HG03469 (cell line): ENCODE results near the gene ENTPD6.
"Not testable (repeated sequence)": the region's sequence is repeated elsewhere in the genome, so short reads cannot be mapped to it uniquely, and the experiment has no call there.

Experiments used
- ATAC-seq: cut with Tn5 transposase; IDR thresholded peaks from one replicate; pipeline ENCODE4 v1.9.1; 2021; ENCODE audit warnings: mild to moderate bottlenecking, moderate library complexity, moderate number of reproducible peaks; ENCODE audit not compliant: unreplicated experiment

ENTPD6 gene

DNA sequence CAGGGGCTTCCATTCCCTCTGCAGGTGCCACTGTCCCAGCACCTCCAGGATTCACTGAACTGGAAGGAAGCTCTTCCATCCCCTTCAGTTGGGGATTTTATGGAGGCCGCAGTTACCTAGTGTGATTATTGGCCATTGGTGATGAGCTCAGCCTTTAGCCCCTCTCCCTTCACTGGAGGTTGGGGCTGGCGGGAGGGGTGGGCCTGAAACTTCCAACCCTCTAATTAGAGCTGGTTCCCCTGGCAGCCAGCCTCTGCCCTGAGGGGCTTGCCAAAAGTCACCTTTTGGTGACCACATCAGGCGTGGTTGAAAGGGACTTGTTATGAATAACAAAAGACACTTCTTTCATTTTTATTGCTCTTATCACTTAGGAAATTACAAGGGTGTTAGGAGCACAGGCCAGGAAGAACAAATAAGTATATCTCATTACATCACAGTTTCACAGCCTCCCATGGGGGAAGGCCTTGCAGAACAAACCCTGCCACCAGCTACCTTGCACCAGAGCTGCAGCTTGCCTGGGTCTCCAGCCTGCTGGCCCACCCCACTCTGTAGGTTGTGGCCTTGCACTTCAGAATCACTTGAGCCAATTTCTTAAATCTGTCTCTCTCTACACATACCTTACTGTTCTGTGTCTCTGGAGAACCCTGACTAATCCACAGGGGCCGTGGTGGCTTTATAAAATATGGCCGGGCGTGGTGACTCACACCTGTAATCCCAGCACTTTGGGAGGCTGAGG, 57.3 kb downstream of the ENTPD6 start:
- ATAC-seq, result no peak

DNA sequence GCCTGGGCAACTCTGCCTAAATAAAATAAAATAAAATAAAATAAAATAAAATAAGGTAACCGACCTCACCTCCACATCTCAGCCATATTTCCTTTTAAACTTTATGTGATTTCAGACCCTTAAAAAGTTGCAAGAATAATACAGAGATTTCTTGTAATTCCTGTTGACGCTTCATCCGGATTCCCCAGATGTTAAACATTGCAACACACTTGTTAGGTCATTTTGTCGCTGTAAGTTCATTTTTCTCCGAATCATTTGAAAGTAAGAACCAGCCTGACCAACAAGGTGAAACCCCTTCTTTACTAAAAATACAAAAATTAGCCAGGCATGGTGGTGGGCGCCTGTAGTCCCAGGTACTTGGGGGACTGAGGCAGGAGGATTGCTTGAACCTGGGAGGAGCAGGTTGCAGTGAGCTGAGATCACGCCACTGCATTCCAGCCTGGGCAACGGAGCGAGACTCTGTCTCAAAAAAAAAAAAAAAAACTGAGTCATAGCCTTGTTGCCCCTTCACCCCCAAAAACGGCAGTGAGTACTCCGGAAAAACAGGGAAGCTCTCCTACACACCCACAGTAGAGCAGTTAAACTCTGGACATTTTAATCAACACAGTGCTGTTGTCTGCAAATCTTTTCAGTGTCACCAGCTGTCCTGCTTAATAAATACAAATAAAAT, 58.2 kb downstream of the ENTPD6 start:
- ATAC-seq, result no peak

DNA sequence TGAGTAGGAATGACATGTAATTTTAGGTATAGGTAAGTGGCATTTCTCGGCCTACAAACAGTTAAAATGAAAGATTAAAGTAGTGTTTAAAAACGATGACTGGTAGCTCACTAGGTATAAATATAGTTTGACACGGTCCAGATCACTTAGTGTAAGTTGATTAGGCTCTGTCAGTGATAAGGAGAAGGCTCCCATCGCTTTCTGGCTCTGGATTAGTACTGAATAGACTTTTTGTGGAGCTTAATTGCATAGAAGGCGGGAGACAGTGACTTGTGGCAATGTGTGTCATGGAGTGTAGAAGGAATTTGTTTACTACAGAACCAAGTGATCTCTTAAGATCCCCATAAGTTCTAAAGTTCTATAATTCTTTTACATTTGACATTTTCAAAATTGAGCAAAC, 59.1 kb downstream of the ENTPD6 start:
- ATAC-seq, result no peak

DNA sequence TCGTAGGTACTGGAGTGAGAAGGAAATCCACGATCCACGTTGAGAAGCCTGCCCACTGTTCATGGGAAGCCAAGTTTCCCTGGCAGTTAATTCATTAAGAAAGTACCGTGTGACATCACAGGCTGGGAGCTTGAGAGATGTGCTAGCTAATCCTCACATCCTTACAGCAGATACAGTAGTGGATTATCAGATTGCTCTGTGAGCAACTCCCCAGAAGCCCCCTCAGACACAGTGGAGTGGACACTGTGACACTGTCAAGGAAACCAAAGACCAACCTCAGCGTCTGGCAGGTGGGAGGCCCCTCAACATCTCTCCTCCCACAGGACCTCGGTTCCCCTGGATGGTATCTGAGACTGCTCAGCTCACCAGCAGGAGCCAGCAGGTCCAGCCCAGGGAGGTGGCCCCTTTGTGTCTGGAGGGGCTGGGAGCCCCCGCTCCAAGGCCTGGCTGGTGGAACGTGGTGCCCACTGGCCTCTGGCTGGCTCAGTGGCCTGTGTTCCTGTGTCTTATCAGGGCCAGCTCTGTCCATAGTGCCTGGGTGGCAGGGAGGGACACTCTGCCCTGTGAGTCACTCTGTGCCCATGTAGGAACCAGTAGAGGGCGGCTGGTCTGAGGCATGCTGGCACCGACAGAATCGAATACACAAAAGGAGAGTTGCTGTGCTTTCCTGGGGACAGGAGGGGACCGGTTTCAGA, 59.6 kb downstream of the ENTPD6 start:
- no peak for ATAC-seq

DNA sequence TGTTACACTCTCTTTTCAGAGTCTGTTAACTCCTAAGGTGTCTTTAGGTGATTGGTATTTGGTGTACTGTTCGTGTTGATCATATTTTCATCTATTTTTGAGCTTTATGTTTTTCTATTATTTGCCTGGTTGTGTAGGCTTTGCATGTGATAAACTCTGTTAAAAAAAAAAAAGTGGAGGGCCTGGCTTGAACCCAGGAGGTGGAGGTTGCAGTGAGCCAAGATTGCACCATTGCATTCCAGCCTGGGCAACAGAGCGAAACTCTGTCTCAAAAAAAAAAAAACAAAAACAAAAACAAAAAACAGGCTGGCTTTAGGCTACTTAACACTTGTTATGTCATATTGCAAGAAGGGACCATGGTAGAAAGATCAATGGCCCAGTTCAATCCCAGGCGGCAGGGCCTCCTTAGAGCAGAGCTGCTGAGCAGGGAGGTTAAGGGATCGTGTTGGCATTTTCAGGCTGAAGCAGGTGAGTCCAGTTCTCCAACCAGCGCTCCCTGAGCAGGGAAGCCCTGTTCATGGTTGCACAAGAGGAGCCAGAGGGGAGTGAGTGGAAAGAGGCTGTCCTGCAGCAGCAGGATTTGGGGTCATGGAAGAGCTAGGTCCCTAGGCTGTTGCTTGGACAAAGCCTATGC, 60.8 kb downstream of the ENTPD6 start:
- ATAC-seq, result no peak

DNA sequence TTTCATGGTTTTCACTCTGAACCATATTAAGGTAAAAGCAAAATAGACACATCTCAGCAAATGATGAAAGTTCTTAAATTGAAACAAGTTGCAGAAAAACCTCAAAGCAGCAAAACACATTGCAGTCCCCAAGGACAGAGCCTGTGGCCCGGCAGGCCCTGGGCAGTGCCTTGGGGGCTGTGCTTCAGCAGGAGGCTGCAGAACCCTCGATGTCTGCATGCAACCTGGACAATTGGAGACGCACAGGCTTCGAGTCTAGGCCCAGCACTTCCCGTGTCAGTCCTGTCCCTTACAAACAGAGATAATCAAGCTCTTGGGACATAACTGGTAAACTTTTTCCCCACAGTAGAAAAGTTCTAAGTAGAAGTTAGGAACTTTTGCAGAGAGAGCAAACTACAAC, 61.6 kb downstream of the ENTPD6 start:
- no peak for ATAC-seq

DNA sequence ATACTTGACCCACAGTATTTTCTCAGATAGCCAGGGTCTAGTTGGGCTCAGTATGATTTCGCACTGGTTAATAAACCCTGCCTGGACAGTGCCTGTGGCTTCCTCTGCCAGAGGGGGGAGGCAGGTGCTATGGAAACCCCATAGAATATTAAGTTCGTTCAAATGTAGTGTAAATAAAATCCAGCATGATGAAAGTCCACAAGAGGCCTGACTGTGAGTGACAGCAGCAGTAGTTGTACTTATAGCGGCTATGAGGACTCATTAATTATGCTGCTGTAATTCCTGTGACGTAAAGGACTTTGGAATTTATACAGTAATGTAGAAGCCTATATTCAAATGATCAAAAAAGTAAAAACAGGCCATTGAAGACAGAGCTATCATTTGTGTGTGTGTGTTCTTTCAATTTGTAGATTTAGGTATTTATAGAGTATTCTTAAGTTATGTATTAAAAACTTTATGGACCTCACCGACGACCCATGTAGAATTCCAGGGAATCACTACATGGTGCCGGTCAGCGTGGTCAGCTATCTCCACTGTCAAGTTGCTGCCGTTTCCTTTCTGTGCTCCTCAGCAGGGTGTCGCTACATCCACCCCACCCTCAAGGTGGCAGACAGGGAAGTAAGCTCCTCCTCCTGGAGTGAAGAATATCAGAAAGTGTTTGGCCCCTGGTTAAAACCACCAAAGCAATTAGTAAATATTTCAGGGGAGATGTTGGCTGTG, 62.4 kb downstream of the ENTPD6 start:
- no peak for ATAC-seq

DNA sequence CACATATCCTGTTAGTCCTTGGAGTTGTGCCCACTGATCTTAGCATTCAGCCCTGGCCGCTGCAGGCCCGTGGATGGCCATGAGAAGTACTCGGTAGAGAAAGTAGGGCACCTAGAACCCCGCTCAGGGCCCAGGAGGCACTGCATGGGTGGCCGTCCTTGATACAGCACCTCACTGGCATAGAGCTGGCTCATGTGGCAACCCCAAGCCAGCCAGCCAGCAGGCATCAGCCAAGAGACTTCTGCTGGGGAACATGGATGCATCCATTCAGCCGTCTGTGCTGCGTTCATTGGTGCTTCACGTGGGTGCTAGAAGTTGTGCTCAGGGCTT, 62.9 kb downstream of the ENTPD6 start:
- ATAC-seq, result no peak

DNA sequence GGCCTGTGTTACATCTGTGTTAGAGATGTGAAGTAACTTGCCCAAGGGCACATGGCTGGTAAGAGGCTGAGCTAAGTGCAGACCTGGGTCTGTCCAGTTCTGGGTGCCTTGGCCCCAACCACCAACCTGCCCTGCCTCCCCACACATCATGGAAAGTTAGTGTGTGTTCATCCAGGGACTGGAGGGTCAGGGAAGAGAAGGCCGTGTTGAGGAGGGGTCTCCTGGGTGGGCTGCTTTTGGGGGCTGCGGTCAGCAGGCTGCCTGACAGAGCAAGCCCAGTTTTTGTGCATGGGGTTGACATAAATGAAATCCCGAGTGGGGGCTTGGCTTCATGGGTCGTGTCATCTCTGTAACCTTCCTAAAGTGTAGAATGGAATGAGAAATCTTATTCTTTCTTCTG, 63.3 kb downstream of the ENTPD6 start:
- no peak for ATAC-seq

DNA sequence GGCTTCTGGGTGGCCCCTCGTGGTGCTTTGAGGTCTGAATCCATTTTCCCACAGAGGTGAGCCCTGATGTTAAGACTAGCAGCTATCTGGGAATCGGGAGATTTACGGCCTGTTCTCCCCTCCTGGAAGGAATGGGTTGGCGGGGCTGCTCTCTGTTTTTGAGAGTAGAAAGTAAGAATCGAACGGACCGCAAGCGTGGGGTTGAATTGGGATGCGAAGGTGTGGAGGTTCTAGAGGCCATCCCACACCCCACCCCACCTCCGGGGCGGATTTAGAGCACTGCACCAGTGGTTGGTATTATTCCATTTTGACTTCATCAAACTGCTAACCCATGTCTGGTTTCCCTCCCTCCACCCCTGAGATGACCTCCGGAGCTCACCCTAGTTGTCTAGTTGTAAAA, 63.8 kb downstream of the ENTPD6 start:
- ATAC-seq, result no peak

DNA sequence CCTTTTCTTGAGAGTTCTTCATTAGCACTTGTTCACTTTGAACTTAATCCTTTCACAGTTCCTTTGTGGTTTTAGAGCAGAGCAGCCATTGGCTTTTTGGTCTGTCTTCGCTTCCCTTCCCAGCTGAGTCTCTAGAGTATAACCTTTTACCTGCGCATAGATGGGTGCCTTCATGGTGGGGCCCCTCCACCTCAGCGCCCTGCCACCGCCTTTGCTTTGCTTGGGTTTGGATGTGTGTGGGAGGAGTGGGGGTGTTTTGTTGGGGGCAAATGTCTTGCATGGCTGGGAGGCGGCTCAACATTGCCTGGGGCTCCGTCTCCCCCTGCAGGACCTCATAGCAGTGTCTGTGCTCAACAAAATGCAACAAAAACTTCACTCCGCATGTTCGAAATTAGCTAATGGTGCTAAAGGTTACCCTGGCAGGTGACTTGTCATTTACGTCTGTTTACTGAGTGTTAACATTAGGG, 64.3 kb downstream of the ENTPD6 start:
- ATAC-seq, result no peak

DNA sequence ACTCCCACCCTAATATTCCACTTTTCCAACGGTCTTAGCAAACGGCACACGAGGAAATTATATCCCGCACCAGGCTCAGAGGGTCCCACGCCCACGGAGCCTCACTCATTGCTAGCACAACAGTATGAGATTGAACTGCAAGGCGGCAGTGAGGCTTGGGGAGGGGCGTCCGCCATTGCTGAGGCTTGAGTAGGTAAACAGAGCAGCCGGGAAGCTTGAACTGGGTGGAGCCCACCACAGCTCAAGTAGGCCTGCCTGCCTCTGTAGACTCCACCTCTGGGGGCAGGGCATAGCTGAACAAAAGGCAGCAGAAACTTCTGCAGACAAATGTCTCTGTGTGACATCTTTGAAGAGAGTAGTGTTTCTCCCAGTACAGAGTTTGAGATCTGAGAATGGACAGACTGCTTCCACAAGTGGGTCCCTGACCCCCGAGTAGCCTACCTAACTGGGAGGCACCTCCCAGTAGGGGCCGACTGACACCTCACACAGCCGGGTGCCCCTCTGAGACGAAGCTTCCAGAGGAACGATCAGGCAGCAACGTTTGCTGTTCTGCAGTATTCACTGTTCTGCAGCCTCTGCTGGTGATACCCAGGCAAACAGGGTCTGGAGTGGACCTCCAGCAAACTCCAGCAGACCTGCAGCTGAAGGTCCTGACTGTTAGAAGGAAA, 65.4 kb downstream of the ENTPD6 start:
- not testable (repeated sequence) for ATAC-seq

DNA sequence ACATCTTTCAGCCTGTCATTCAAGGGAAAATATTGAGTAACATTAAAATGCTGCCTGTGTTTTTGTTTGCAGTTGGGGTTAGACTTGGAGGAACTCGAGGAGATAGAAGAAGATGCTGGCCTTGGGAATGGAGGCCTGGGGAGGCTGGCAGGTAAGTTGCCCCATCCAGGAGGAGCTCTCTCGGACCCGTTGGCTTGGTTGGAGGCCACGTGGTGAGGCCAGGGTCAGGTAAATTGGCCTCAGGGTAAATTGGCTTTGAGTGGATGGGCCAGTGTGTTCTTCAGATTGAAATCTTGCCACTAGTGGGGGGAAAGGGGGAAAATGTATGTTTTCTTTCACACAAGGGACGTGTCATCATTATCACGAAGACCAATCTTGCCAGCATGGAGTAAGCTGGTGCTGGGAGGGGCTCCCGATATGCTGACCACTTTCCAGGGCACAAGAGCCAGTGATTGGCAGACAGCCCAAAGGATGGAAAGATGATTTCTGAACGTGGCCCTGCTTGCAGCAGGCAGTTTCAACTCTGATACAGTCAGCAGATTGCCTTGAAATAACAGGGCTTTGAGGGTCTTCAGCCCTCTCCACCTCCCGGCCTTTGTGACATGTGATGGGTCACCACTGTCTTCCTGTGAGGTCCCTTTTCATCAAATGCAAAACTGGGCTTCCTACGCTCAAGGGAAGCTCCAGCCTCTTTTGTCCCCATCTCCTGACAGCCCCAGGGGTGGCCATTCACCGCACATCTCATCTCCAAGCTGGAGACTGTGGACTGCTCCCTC, 73.7 kb downstream of the ENTPD6 start:
- no peak for ATAC-seq

DNA sequence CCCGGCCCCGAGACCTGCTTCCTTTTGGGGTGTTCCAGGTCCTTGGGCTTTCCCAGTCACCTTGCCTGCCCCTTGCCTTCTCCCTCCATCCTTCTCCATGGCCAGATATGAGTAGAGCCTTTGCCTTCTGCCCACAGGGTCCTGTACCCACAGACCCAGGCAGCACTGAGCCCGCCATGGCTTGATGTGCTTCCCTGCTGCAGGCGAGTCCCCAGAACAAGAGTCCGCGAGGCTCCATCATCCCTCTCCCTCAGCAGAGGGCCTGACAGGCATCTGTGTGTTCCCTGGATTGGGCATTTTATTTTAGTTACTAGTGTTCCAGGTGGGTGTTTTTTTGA, 74.3 kb downstream of the ENTPD6 start:
- no peak for ATAC-seq

DNA sequence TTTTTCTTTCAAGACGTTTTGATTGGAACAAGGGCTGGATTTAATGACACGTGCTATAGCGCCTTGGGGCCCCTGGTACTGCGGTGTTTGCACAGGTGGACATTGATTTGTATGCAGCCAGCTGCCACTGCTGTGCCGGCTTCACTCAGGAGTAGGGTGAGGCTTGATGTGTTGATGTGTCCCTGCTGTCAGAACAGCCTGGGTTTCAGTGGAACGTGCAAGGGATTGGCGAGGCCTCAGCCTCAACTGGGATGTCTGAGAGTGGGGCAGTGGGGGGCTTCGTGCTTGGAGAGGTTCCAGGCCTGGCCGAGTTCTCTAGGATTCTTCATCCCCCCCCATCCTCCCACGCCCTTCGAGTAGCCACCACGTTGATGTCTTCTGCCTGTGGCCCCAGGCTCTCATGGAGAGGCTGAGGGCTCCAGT, 75.3 kb downstream of the ENTPD6 start:
- no peak for ATAC-seq

DNA sequence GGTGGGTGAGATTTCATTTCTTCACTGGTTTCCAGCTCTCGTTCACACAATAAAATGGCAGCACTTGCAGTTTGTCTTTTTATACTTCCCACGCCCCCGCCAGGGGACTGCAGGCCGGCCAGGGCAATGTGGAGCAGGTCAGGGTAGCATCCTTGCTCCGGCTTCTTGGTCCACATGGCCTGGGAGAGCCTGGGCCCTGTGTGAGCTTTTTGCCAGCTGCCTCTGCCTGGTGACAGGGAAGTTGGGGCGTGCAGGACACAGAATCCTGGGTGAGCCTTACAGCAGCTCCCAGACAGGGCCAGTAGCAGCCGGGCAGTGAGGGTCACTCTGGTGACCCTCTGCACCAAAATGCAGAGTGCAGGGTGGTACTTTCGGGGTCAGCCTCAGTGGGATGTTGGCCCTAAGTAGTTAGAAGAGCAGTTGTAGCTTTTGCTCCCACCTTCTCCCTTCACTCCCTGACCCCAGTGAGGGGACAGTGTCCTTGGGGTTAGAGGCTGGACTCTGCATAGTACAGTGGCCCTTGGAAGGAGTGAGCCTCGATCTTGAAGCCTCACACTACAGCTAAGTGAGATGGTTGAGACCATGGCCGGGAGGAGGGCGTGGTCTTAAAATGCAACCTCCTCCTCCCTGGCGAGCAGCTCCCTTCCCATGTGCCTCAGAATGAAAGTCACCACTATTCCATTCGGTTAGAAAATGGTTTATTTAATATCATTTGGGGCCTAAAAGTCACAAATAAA, 76.1 kb downstream of the ENTPD6 start:
- ATAC-seq, result no peak

DNA sequence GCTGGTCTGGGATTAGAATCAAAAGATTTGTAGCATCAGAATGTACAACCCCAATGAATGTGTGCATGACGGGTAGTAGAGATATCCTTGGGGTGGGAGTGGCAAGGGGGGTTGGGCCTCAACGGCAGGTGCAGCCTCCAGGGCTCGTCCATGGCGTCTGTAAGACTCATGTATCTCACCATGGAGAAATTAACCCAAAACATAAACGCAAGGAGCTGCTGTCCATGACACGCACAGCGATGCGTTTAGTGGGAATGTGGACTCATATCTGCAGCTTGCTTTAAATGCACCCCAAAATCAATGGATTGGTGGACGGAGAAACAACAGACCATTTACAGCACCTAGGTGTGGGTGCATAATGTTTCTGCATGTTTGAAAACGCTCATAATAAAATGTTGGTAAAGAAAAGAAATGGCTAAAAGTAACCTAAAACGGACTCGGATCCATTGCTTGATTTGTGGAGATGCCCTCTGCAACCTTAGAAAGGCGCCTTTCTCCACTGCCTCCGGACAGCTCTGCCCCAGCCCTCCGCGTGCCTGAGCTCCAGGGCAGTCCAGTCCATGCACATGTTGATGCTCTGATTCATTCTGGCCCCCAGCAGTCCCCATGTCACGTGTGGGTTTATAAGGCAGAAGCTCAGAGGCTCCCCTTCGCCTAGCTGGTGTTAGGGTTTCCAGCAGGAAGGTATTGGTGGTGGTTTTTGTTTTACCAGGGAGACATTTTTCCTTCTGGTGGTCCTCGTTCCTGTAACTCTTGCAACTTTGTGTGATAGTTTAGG, 76.9 kb downstream of the ENTPD6 start:
- no peak for ATAC-seq

DNA sequence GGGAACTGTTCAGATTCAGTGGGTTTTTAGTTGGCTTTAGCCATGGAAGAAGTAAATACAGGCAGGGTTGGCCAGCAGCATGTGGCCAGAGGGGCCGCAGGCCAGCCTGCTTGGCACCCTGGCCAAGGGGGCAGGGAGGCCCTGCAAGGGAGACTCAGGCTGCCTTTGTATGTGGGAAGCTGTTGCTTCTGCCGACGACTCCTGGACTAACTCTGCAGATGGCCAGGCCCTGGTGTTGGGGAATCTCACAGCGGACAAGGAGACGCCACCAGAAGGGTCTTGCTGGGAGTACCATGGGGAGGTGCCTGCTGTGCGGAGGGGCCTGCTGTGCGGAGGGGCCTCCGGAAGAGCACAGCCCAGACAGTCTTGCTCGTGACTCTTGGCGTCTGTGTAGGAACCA, 77.5 kb downstream of the ENTPD6 start:
- ATAC-seq, result no peak
